ENCODE measurements around the gene GLIPR1L2.

The GLIPR1L2 gene

DNA sequence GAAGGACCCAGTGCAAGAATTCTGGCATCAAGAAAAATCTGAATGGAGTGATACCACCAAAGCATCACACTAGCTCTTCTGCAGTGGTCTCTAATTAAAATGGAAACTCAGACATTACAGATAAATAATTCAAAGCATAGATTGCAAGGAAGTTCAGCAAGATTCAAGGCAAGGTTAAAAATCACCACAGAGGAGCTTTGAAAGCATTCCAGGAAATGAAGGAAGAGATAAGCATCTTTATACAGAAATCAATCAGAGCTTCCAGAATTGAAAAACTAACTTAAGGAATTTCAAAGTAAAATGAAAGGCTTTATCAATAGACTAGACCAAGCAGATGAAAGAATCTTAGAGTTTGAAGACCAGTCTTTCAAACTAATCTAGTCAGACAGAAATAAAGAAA, 69.3 kb downstream of the GLIPR1L2 start:
- TF ChIP-seq FOXP2 (optimal IDR thresholded peaks at IDR 0.05; ENCODE audit: borderline replicate concordance, extremely low read depth, extremely low read length, insufficient read depth) (no peak), SIN3A (IDR thresholded peaks at IDR 0.05; ENCODE audit: borderline replicate concordance, insufficient read depth, low read length) (no peak), POLR2AphosphoS5 (IDR thresholded peaks at IDR 0.05; ENCODE audit: low read depth, low read length) (no peak), TAF1 (IDR thresholded peaks at IDR 0.05; ENCODE audit: borderline replicate concordance, insufficient read depth, low read length) (no peak)
- TF ChIP-seq, protein P1, sequence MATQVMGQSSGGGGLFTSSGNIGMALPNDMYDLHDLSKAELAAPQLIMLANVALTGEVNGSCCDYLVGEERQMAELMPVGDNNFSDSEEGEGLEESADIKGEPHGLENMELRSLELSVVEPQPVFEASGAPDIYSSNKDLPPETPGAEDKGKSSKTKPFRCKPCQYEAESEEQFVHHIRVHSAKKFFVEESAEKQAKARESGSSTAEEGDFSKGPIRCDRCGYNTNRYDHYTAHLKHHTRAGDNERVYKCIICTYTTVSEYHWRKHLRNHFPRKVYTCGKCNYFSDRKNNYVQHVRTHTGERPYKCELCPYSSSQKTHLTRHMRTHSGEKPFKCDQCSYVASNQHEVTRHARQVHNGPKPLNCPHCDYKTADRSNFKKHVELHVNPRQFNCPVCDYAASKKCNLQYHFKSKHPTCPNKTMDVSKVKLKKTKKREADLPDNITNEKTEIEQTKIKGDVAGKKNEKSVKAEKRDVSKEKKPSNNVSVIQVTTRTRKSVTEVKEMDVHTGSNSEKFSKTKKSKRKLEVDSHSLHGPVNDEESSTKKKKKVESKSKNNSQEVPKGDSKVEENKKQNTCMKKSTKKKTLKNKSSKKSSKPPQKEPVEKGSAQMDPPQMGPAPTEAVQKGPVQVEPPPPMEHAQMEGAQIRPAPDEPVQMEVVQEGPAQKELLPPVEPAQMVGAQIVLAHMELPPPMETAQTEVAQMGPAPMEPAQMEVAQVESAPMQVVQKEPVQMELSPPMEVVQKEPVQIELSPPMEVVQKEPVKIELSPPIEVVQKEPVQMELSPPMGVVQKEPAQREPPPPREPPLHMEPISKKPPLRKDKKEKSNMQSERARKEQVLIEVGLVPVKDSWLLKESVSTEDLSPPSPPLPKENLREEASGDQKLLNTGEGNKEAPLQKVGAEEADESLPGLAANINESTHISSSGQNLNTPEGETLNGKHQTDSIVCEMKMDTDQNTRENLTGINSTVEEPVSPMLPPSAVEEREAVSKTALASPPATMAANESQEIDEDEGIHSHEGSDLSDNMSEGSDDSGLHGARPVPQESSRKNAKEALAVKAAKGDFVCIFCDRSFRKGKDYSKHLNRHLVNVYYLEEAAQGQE (IDR thresholded peaks at IDR 0.05; ENCODE audit: insufficient read depth in 1 of 2, low read depth in 2 of 2, low read length in 2 of 2), result no peak

GRCh38 chr12:75471902-75472890, 81.3 kb downstream of the GLIPR1L2 start:
- TF ChIP-seq, protein P1 (IDR thresholded peaks at IDR 0.05; ENCODE audit: insufficient read depth in 1 of 2, low read depth in 2 of 2, low read length in 2 of 2), result no peak
- TF ChIP-seq TAF1 (IDR thresholded peaks at IDR 0.05; ENCODE audit: borderline replicate concordance, insufficient read depth, low read length), result no peak
- TF ChIP-seq POLR2AphosphoS5 (IDR thresholded peaks at IDR 0.05; ENCODE audit: low read depth, low read length), result no peak
- TF ChIP-seq SIN3A (IDR thresholded peaks at IDR 0.05; ENCODE audit: borderline replicate concordance, insufficient read depth, low read length), result no peak
- no peak for TF ChIP-seq FOXP2 (optimal IDR thresholded peaks at IDR 0.05; ENCODE audit: borderline replicate concordance, extremely low read depth, extremely low read length, insufficient read depth)

DNA sequence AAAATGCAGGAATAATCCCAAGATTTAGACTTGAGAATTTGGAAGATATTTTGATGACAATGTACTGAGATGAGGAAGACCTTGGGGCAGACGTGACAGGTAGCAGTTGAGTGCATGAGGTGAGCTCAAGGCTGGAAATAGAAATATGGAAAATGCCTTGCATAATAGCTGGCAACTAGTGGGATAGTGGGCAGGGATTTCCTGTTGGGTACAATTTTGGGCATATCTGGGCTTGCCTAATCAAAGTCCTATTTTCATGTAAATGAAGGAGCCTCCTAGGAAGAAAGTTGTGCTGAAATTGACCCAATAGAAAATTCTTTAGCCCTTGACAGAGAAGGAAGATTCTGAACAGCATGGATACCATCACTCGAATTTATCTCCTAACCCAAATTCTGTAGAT, 83.2 kb downstream of the GLIPR1L2 start:
- TF ChIP-seq SIN3A (IDR thresholded peaks at IDR 0.05; ENCODE audit: borderline replicate concordance, insufficient read depth, low read length) (no peak), FOXP2 (optimal IDR thresholded peaks at IDR 0.05; ENCODE audit: borderline replicate concordance, extremely low read depth, extremely low read length, insufficient read depth) (no peak), TAF1 (IDR thresholded peaks at IDR 0.05; ENCODE audit: borderline replicate concordance, insufficient read depth, low read length) (no peak), POLR2AphosphoS5 (IDR thresholded peaks at IDR 0.05; ENCODE audit: low read depth, low read length) (no peak)
- TF ChIP-seq, protein P1 (IDR thresholded peaks at IDR 0.05; ENCODE audit: insufficient read depth in 1 of 2, low read depth in 2 of 2, low read length in 2 of 2), result no peak

- TF ChIP-seq TAF1 (IDR thresholded peaks at IDR 0.05; ENCODE audit: borderline replicate concordance, insufficient read depth, low read length) (no peak), POLR2AphosphoS5 (IDR thresholded peaks at IDR 0.05; ENCODE audit: low read depth, low read length) (no peak), FOXP2 (optimal IDR thresholded peaks at IDR 0.05; ENCODE audit: borderline replicate concordance, extremely low read depth, extremely low read length, insufficient read depth) (no peak), SIN3A (IDR thresholded peaks at IDR 0.05; ENCODE audit: borderline replicate concordance, insufficient read depth, low read length) (no peak)
- TF ChIP-seq, protein P1 (IDR thresholded peaks at IDR 0.05; ENCODE audit: insufficient read depth in 1 of 2, low read depth in 2 of 2, low read length in 2 of 2), result no peak
These were observed 85.2 kb downstream of the GLIPR1L2 start for GRCh38 chr12:75476071-75476470.
